SK-N-SH treated with all-trans-retinoic acid at 6 μM for 48 hours (cell line): ENCODE data around the gene TRABD2B.

Experiments
- ARNTL ChIP-seq: fragments of 450-650 bp; formaldehyde crosslinking; IDR thresholded peaks from 2 replicates; pipeline ENCODE4 v1.5.0; 2020; ENCODE audit warnings: low read depth, mild to moderate bottlenecking, moderate library complexity, borderline replicate concordance
- GLIS3 ChIP-seq: fragments of 250-450 bp; sonication (Bioruptor Pico); IDR thresholded peaks from 2 replicates; pipeline ENCODE4 v1.5.0; 2020; ENCODE audit warnings: mild to moderate bottlenecking, moderate library complexity
- TCF4 ChIP-seq: fragments of 250-450 bp; sonication (Bioruptor Pico); IDR thresholded peaks from 2 replicates; pipeline ENCODE4 v1.8.0; 2021; ENCODE audit warnings: mild to moderate bottlenecking, moderate library complexity, borderline replicate concordance

DNA sequence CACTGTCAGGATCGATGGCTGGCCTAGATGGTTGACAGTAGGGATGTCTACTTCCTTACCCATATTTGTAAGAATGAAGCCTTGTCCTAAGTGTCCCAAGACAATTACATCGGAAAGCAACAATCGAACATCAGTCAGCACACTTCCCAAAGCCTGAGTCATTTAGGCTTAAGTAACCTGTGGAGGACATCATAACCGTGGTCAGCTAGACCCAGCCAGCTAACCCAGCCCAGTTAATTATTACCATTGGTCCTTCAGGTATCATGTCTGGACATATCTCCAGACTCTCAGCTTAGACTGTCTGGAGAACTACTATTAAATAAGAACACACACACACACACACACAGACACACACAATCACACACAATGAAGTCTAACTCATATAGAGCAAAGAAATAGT, 264.7 kb downstream of the TRABD2B start:
- no peak for TF ChIP-seq GLIS3 (CRISPR knock-in tag)
- no peak for TF ChIP-seq ARNTL (CRISPR knock-in tag)
- TF ChIP-seq TCF4 (CRISPR knock-in tag): no peak
